A549 treated with DMSO at 1 μM for 4 hours (cell line): Measurements from ENCODE around the gene SP2. TPM values are rescaled to one million over a fixed set of nuclear protein-coding genes. Genes with fewer than 3 reads are reported as not detected.

Source experiments
- total RNA-seq: library from RNA; stranded (reverse); fragments of 200-300 nt; extraction: Qiagen RNA extraction; gene quantifications from 5 replicates; pipeline ENCODE4 v1.2.3, GENCODE V29; 2022; ENCODE audit warnings: low read depth

SP2 gene
- 17.4 to 21.7 TPM (median 18.0 TPM) in 5 replicates for total RNA-seq

DNA sequence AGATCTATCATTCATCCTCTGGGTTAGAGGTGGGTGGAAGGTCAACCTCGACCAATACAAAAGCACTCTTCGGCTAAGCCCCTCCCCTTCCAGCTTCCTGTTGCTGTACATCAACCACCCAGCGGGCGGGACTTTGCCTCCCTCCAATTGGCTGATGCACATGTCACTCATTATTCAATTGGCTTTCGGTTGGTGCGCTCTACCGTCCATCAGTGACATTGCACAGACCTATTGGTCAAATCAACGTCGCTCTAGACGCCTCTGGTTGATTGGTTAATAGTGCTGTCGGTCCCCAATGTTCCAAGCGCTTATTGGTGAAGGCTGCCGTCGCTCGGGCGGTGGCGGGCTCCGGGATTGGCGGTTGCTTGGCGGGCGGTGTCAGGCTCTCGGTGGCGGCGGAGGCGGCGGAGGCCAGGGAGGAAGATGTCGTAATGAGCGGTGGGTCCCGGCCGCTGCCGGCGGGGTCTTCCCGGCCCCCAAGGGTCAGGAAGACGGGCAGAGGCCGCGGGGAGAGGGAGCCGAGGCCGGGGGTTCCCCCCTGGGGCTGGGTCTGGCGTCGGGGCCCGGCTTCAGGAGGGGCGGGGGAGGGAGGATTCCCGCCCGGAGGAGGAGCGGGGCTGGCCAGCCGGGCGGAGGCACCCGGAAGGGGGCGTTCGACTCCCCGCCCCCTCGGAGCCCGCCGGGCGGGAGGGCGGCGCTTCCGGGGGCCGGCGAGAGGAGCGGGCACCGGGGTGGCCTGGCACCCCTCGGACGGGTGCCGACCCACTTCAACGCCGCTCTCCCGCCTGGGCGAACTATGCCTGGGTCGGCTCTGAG is at the start of gene SP2:
TSS of gene SP2 (plus strand) at position 381 of the 816 bp plus-strand sequence. CDS start at position 432, 51 bp downstream.

DNA sequence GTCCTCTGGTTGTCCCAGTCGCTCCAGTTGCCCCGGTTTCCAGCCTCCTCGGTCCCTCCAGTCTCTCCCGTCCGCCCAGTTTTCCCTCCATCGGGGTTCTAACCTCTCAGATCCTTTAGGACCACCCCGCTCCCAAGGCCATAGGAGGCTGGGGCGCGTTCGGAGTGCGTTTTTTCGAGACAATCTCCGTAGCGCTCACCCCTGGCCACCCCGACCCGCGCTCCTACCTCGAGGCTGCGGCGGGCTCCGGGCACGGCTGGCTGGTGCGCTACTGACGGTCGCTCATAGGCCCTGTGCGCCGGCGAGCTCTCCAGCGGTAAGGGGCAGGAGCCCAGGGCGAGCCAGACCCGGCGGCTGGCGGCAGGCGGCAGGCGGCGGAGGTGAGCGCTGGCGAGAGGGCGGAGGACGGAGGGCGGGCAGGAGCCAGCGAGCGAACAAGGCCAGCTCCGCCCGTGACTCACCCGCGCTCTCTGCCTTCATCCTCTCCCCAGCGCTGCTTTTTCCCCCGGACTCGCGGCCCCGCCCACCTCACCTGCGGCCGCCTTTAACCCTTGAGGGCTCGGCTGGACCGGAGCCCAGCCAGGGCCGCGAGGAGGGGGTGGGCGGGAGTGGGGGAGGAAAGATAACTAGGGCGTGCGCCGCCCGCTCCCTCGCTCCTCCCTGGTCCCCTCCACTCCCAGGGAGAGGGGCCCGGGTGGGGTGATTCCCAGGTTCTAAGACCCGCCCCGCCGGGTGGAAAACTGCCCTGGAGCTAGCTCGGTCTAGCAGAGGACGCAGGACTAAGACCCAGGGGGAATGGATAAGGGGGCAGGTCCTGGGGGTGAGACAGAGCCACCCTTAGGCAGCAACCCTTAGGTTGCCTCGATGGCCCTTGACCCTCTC is 45.1 kb upstream of the SP2 start, which contains the start of gene SP6:
TSS of gene SP6 (minus strand) at position 472 of the 882 bp plus-strand sequence. CDS start 2,734 bp downstream, outside the sequence.

GRCh38 chr17:47941246-47942095 is 45.4 kb downstream of the SP2 start, which contains the start of gene PNPO:
Gene PNPO, plus strand, starts transcription at chr17:47941571. Its CDS starts 105 bp downstream, at chr17:47941676.

DNA sequence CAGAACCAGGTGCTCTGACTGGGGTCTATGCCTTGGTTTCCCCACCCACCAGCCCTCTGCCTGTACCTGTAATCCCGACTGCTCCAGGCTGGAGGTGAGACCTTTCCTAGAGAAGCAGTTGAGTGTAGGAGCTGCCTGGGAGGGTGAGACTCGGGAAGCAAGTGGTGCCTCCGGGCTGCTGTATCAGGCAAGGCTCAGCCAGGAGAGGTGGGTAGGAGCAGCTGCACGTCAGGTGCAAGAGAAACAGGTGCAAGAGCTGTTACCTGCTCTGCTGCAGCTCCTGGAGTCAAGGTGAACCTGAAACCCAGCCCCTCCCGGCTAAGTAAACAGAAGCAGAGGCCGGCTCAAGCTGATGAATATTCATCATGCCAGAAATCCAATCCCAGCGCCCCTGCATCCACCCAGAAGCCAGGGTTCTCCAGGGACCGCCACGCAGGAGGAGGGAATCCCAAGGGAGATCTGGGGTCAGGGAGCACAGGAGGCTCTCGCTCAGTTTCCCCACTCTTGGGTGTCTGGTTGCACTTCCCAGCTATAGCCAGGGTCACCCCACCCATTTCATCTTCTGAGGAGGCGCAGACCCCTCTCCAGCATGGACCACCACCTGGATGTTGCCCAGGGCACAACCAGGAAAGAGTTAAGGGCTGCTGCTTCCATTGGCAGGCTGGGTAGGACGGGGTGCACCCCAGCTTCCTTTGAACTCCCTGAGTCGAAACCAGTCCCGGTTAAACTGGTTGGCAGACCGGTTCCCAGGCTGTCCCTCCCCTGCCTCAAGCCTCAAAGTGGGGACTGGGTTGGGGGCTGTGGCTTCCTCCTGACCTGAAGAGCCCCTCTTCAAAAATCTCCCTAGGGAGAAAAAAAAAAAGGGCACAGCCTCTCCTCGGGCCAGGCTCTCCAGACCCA is 61.8 kb downstream of the SP2 start, which contains the start of gene PRR15L:
TSS of gene PRR15L (minus strand) at position 293 of the 900 bp plus-strand sequence. CDS start 4,649 bp downstream, outside the sequence.

DNA sequence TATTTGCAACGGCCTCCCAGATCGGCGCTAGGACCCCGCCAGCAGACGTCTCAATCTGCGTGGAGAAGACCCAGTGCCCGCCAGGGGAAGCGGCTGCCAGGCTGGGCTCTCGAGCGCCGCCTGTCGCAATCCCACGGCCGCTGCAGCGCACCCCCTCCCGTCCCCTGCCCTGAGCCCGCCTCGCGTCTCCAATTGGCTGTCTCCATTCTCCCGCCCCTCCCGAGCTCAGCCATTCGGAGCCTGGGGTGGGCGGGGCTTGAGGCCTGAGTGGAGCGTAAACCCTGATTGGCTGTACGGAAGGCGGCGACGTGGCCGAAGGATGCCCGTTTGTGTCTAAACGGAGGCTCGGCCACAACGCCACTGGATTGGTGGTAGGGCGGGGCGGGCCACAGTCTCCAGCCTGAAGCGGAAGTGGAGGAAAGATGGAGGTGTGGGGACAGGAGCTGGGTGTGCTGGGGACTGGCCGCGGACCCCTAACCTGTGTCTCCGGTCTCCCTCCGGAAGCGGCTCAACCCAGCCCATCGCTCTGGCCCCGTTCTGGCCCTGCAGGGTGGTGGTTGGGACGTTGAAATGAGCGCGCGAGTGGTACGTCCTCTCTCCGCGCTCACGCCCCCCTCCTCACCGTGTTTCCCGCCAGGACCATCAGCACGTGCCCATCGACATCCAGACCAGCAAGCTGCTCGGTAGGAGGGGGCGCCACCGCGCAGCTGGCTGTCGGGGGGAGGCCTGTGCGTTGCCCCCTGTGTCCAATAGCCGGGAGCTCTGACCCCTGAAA is 74.9 kb downstream of the SP2 start, which contains the start of gene CDK5RAP3:
TSS of gene CDK5RAP3 (plus strand) at position 389 of the 775 bp plus-strand sequence. CDS start at position 423, 34 bp downstream.

Other genes starting within 250 kb of the SP2 start
- gene KPNB1, start 246.3 kb upstream of the SP2 start, total RNA-seq, result 325 to 388 TPM (median 369 TPM) in 5 replicates
- 4.9 to 6.8 TPM (median 6.2 TPM) in 5 replicates for gene TBKBP1, start 202.1 kb upstream of the SP2 start, total RNA-seq
- gene TBX21, start 163.0 kb upstream of the SP2 start, total RNA-seq, result 0.03 to 0.09 TPM (median 0.06 TPM) in 4 of 5 replicates, not detected in the other
- 5.9 to 9.7 TPM (median 9.4 TPM) in 5 replicates for gene OSBPL7, start 74.4 kb upstream of the SP2 start, total RNA-seq
- 87.5 to 115 TPM (median 92.6 TPM) in 5 replicates for gene MRPL10, start 64.7 kb upstream of the SP2 start, total RNA-seq
- gene LRRC46, start 64.6 kb upstream of the SP2 start, total RNA-seq, result 2.8 to 3.6 TPM (median 3.5 TPM) in 5 replicates
- 34.5 to 37.8 TPM (median 34.8 TPM) in 5 replicates for gene SCRN2, start 55.0 kb upstream of the SP2 start, total RNA-seq
- gene SP6, start 45.1 kb upstream of the SP2 start, total RNA-seq, result 2.8 to 3.1 TPM (median 2.8 TPM) in 5 replicates
- 17.6 to 22.8 TPM (median 22.4 TPM) in 5 replicates for gene PNPO, start 45.3 kb downstream of the SP2 start, total RNA-seq
- gene PRR15L, start 61.6 kb downstream of the SP2 start, total RNA-seq, result 0.12 to 0.22 TPM (median 0.15 TPM) in 3 of 5 replicates, not detected in the others
- gene CDK5RAP3, start 74.9 kb downstream of the SP2 start, total RNA-seq, result 95.8 to 108 TPM (median 106 TPM) in 5 replicates
- 12.8 to 16.0 TPM (median 14.9 TPM) in 5 replicates for gene COPZ2, start 141.6 kb downstream of the SP2 start, total RNA-seq
- gene NFE2L1, start 152.1 kb downstream of the SP2 start, total RNA-seq, result 105 to 121 TPM (median 111 TPM) in 5 replicates
- 83.7 to 106 TPM (median 91.4 TPM) in 5 replicates for gene CBX1, start 205.2 kb downstream of the SP2 start, total RNA-seq
- 25.8 to 29.6 TPM (median 28.0 TPM) in 5 replicates for gene SNX11, start 211.5 kb downstream of the SP2 start, total RNA-seq